Right atrium auricular region (tissue), 2 donors: ENCODE measurements around the gene ADGRG1. TPM values are rescaled to one million over a fixed set of nuclear protein-coding genes. Genes with fewer than 3 reads are reported as not detected.

Experiments
- DNase-seq: peaks from one replicate; pipeline ENCODE4 v3.0.0-alpha.2; 2019; ENCODE audit warnings: low spot score
- H3K27ac ChIP-seq, 2 donors: fragments of 200-600 bp; sonication (generic); 1 replicate in 1 of 2; 2 replicates in 1 of 2; pipeline ENCODE4 v1.5.1; 2016 to 2019
- H3K27me3 ChIP-seq, 2 donors: fragments of 200-600 bp; sonication (generic); one replicate each; pipeline versions ENCODE4 v1.5.1 to v1.6.0; 2017 to 2019
- H3K36me3 ChIP-seq: fragments of 200-600 bp; sonication (generic); one replicate; pipeline ENCODE4 v1.5.1; 2016
- H3K4me1 ChIP-seq, 2 donors: fragments of 200-600 bp; sonication (generic); one replicate each; pipeline versions ENCODE4 v1.5.1 to v1.6.0; 2017 to 2019
- H3K4me3 ChIP-seq, 2 donors: fragments of 200-600 bp; sonication (generic); 1 replicate in 1 of 2; 2 replicates in 1 of 2; pipeline ENCODE4 v1.5.1; 2017 to 2019; ENCODE audit warnings: mild to moderate bottlenecking in 1 of 2, moderate library complexity in 1 of 2
- H3K9me3 ChIP-seq, 2 donors: fragments of 200-600 bp; sonication (generic); one replicate each; pipeline ENCODE4 v1.5.1; 2019
- CTCF ChIP-seq, 2 donors: fragments of 200-600 bp; sonication (generic); IDR thresholded peaks; one replicate each; pipeline ENCODE4 v1.5.1; 2019; ENCODE audit warnings: antibody characterized with exemption in 2 of 2
- total RNA-seq, 2 donors: library from RNA; depleted of rRNA; stranded (reverse); fragments of >200 nt; gene quantifications; one replicate each; pipeline ENCODE4 v1.1.0, GENCODE V29; 2016

Gene ADGRG1
- total RNA-seq, 2 donors from 2014 or later: 12.6 to 25.5 TPM

GRCh38 chr16:57694725-57695679 lies 66.6 kb downstream of the ADGRG1 start, which contains the start of gene DRC7:
TSS of gene DRC7 (plus strand) at chr16:57694806. CDS start at chr16:57697950, 3,144 bp downstream.
- H3K27me3 ChIP-seq: no peaks in the 10 kb centered on the region
- H3K4me1 ChIP-seq: no peaks in the 10 kb centered on the region
- no peak for TF ChIP-seq CTCF (IDR thresholded peaks at IDR 0.05)
- H3K4me3 ChIP-seq: peak within 1 kb of the TSS in 1 of 2 donors; percentile 18
- H3K9me3 ChIP-seq: no peaks in the 10 kb centered on the region
- H3K36me3 ChIP-seq: no peaks in the 10 kb centered on the region
- no peak for DNase-seq
- no peak within 1 kb of the TSS for H3K27ac ChIP-seq

GRCh38 chr16:57695680-57696069 lies 67.2 kb downstream of the ADGRG1 start:
- H3K36me3 ChIP-seq: no peaks in the 10 kb centered on the region
- TF ChIP-seq CTCF (IDR thresholded peaks at IDR 0.05): no peak
- no peaks in the 10 kb centered on the region for H3K4me1 ChIP-seq
- H3K27me3 ChIP-seq: no peaks in the 10 kb centered on the region
- no peak overlapping the region for H3K27ac ChIP-seq
- H3K4me3 ChIP-seq: no peak overlapping the region
- DNase-seq: no peak
- no peaks in the 10 kb centered on the region for H3K9me3 ChIP-seq

GRCh38 chr16:57696240-57696639 lies 67.8 kb downstream of the ADGRG1 start:
- DNase-seq: no peak
- H3K4me1 ChIP-seq: no peaks in the 10 kb centered on the region
- H3K4me3 ChIP-seq: no peak overlapping the region
- H3K36me3 ChIP-seq: no peaks in the 10 kb centered on the region
- TF ChIP-seq CTCF (IDR thresholded peaks at IDR 0.05): no peak
- H3K9me3 ChIP-seq: no peaks in the 10 kb centered on the region
- H3K27ac ChIP-seq: no peak overlapping the region
- no peaks in the 10 kb centered on the region for H3K27me3 ChIP-seq

- Histone ChIP-seq H3K27me3 (no peaks in the 10 kb centered on the region), H3K4me3 (no peak overlapping the region), H3K4me1 (no peaks in the 10 kb centered on the region), H3K9me3 (no peaks in the 10 kb centered on the region), H3K27ac (no peak overlapping the region), H3K36me3 (no peaks in the 10 kb centered on the region)
- DNase-seq: no peak
- no peak for TF ChIP-seq CTCF (IDR thresholded peaks at IDR 0.05)
Observed at GRCh38 chr16:57697896-57698537, 69.6 kb downstream of the ADGRG1 start.

- Histone ChIP-seq H3K27ac (no peak overlapping the region), H3K36me3 (no peaks in the 10 kb centered on the region), H3K27me3 (no peaks in the 10 kb centered on the region), H3K9me3 (no peaks in the 10 kb centered on the region), H3K4me1 (no peaks in the 10 kb centered on the region), H3K4me3 (no peak overlapping the region)
- DNase-seq: no peak
- no peak for TF ChIP-seq CTCF (IDR thresholded peaks at IDR 0.05)
Observed at GRCh38 chr16:57698812-57699405, 70.5 kb downstream of the ADGRG1 start.
